Activated CD4-positive, alpha-beta T cell treated with anti-CD3 and anti-CD28 coated beads, Interleukin-2, amount 50 U/mL, for 24 hours (primary cell): Measurements from ENCODE around the gene CARD19.

Source experiments
- DNase-seq, 2 donors: peaks; one replicate each; pipeline ENCODE4 v3.0.0-alpha.2; 2020; ENCODE audit warnings: low read depth in 1 of 2, low spot score in 1 of 2

CARD19 gene

GRCh38 chr9:93086447-93087224, 9.4 kb upstream of the CARD19 start:
- no peak for DNase-seq

DNA sequence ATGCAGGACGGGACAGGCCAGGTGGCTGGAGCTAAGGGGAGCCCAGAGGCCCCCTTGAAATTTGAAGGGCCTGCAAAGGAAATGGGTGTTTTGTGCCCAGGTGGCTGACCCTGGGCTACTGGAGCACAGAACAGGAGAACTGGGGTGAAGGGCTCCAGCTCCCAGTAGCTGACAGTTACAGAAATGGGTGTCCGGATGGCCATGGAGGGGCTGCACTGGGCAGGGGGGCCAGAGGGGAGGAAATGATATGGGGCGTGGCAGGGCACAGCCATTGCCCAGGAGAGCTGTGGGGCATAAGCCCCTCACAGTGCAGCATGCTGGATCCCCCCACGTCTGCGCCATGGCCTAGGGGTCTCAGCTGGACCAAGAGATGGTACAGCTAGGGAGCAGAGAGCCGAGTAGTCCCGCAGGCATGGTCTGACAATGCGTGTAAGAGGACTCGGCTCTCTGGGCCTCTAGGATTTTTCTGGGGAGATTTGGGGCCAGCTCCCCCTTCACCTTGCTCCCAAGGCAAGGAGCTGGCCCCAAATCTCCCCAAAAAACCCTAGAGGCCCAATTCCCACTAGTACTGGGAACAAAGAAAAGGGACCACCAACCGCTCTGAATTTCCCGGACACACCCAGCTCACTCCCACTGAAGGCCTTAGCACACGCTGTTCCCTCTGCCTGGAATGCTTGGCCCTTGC, 7.9 kb upstream of the CARD19 start:
- no peak for DNase-seq

DNA sequence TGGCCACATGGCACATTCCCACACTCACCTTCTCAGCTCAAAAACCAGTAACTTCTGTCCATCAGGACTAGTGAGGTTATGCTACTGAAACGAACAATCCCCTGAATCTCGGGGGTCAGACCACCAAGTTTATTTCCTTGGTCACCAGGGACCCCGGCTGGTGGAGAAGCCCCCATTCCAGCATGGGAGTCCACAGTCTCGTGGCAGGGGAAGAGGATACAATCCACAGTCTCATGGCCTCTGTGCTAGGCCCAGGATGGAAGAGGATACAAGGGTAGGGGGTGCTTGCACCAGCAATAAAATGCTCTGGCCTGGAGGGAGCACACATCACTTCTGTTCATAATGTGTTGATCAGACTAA, 7.4 kb upstream of the CARD19 start:
- no peak for DNase-seq

DNA sequence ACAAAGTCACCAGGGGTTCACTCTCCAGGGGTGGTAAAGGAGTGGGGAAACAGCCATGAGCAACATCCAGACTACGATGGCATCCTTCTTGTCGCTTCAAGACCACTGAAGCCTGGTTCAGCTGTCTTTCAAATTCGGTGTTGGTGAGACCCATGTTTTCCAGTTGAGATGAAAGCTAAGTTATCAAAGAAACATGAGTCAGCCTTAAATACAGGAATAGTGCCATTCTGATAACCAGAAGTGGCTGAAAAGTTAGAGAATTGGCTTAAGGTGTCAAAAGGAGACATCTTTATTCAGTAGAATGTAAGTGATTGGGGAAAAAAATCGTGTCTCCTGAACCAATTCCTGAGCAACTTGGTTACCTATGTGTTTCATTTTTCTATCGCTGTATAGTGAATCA, 7.0 kb upstream of the CARD19 start:
- no peak for DNase-seq

DNA sequence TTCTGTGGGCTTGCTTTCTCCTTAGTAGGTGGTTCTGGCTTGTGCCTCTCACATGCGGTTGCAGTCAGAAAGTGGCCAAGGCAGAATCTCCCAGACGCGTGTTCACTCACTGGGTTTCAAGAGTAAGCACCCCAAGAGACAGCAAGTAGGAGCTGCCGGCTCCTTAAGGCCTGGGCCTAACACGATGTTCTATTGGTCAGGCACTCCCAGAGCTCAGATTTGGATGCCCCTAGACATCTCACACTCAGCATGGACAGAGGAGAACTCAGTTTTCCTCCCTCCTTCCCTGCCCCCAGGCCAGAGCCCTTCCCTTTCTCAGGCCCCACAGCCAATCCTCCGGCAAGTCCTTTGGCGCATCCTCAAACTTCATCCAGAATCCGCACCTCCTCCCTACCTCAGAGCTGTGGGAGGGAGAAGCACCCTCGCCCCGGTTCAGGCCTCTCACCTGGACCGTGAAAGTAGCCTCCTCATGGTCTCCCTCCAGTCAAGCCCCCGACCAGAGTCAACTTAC, 6.5 kb upstream of the CARD19 start:
- no peak for DNase-seq

GRCh38 chr9:93090091-93090655, 5.8 kb upstream of the CARD19 start:
- DNase-seq = no peak

DNA sequence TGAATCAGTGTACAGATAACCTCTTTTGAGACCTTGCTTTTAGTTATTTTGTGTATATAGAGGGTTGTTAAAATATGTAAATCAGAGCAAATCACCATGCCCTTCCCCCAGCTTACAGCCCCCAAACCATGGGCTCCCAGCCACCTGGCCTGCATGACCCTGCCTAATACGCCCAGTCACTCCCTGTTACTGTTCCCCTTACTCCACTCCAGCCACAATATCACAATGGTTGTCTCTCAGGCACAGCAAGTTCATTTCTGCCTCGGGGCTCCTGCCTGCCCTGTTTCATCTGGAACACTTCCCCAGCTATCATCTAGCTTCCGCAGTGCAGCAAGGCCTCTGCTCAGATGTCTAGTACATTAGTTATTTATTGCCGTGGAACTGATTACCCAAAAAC, 5.0 kb upstream of the CARD19 start:
- DNase-seq = no peak

- DNase-seq = peak in 1 of 2 donors; percentile 76
Measured at GRCh38 chr9:93091453-93092081, 4.5 kb upstream of the CARD19 start.

GRCh38 chr9:93092251-93092991, 3.6 kb upstream of the CARD19 start:
- no peak for DNase-seq

- no peak for DNase-seq
Measured at GRCh38 chr9:93093127-93093876, 2.7 kb upstream of the CARD19 start.

GRCh38 chr9:93093877-93094657, 1.9 kb upstream of the CARD19 start:
- DNase-seq = no peak

- no peak for DNase-seq
Measured at GRCh38 chr9:93094658-93095204, 1.3 kb upstream of the CARD19 start.

- DNase-seq = peak; percentile 70 to 100
Measured at GRCh38 chr9:93095205-93096130, 549 bp upstream of the CARD19 start.

- DNase-seq = no peak
Measured at GRCh38 chr9:93096811-93097382, 880 bp downstream of the CARD19 start.

DNA sequence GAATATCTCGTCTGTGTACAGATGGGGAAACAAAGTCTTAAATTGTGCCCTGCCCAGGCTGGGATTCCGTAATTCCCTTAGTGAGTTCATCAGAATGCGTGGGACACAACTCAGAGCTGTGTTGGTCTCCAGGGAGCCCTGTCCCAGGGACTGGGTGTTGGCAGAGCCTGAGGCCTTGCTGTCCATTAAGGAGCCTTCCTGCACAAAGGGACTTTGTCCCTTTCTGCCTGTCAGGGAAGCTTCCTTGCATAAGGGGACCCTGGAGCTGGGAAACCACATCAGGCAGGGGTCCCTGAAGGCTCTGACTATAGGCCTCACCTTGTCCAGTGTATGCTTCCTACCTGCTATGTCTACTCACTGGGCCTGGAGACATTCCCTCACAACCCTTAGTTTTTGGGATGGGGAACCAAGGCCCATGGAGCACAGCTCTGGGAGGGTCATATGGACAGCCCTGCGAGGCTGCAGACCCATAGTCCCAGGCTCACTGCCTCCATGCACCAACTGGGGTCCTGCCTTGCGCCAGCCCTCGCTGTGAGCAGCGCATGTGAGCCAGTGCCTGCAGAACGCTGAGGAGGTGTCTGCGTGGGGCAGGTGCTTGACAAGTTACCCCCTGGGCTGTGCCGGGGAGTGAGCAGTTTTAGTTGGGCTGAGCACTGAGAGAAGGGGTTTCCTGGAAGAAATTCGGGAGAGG, 1.6 kb downstream of the CARD19 start:
- no peak for DNase-seq

- DNase-seq = peak in 1 of 2 donors; percentile 50
Measured at GRCh38 chr9:93098236-93098946, 2.4 kb downstream of the CARD19 start.
